SK-MEL-5 (cell line): ENCODE data around the gene CRMP1. TPM values are rescaled to one million over a fixed set of nuclear protein-coding genes. Genes with fewer than 3 reads are reported as not detected.
"Not testable (repeated sequence)": the region's sequence is repeated elsewhere in the genome, so short reads cannot be mapped to it uniquely, and the experiment has no call there.

Source experiments
- DNase-seq: peaks from one replicate; pipeline ENCODE4 v3.0.0-alpha.2; 2016; ENCODE audit warnings: low read depth, low spot score
- in situ Hi-C: cut with HindIII; loops from 2 replicates; pipeline ENCODE4 v1.10.0; 2016; ENCODE audit warnings: low sequenced_read_pairs, high pct_unique_total_duplicates, low pct_unique_long_range_greater_than_20kb
- total RNA-seq: library from RNA; depleted of rRNA; stranded (reverse); fragments of >200 nt; shearing (Covaris generic); gene quantifications from 2 replicates; pipeline ENCODE4 v1.2.3, GENCODE V29; 2014

CRMP1 gene
- total RNA-seq, 1 experiment from 2014 or later = 0.85 TPM

- no peak for DNase-seq
- in situ Hi-C loops = no loop called here
These were observed 77.2 kb downstream of the CRMP1 start for GRCh38 chr4:5815641-5816040.

GRCh38 chr4:5814421-5814820 is 78.5 kb downstream of the CRMP1 start:
- in situ Hi-C loops = no loop called here
- DNase-seq = no peak

DNA sequence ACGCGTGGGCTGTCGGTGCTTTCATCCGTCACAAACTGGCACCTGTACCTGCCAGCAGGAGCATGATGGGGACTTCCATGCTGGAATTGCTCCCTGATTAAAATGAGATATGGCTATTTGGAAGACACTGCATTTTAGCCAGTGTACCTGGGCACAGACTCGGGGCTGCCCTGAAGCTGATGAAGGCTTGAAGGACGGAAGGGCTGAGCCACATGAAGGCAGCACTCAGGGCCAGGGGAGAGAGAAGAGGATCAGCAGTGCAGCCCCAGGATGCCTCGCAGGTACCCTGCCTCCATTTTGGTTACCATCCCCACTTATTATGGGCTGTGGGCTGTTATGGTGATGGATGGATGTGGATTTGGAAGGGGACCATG is 79.0 kb downstream of the CRMP1 start:
- DNase-seq = no peak
- in situ Hi-C loops = no loop called here

- in situ Hi-C loops = no loop called here
- peak; percentile 84 for DNase-seq
These were observed 80.2 kb downstream of the CRMP1 start for GRCh38 chr4:5812506-5813229.

- DNase-seq, in situ Hi-C loops: not testable (repeated sequence)
These were observed 80.8 kb downstream of the CRMP1 start for GRCh38 chr4:5812057-5812456.

- no peak for DNase-seq
- in situ Hi-C loops = no loop called here
These were observed 82.0 kb downstream of the CRMP1 start for GRCh38 chr4:5810770-5811430.

DNA sequence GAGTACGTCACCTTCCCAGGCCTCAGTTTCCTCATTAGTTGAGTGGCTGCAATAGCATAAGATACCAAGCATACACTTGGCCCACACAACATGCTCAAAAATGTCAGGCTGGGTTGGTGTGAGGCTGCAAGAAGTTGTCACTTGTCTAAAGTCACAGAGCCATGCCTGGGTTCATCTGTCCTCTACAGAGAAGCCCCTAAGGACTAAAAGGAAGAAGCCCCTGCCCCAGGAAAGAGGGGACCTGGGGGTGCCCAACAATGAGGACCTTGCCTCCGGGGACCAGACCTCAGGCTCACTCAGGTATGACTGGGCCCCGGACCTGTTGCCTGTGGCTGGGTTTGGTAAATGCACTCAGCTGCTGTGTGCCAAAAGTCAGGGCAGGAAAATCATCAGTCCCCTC is 82.7 kb downstream of the CRMP1 start:
- no peak for DNase-seq
- in situ Hi-C loops = no loop called here

GRCh38 chr4:5809216-5809776 is 83.6 kb downstream of the CRMP1 start:
- DNase-seq = no peak
- in situ Hi-C loops = no loop called here

- in situ Hi-C loops = no loop called here
- DNase-seq = no peak
These were observed 84.7 kb downstream of the CRMP1 start for GRCh38 chr4:5808081-5808741.

- in situ Hi-C loops = no loop called here
- no peak for DNase-seq
These were observed 87.6 kb downstream of the CRMP1 start for GRCh38 chr4:5805270-5805669.

- in situ Hi-C loops = no loop called here
- peak; percentile 34 for DNase-seq
These were observed 88.2 kb downstream of the CRMP1 start for GRCh38 chr4:5804656-5805055.

GRCh38 chr4:5802565-5802964 is 90.3 kb downstream of the CRMP1 start:
- no peak for DNase-seq
- in situ Hi-C loops = no loop called here

GRCh38 chr4:5801696-5802095 is 91.2 kb downstream of the CRMP1 start:
- in situ Hi-C loops = no loop called here
- no peak for DNase-seq

GRCh38 chr4:5800496-5800895 is 92.4 kb downstream of the CRMP1 start:
- no peak for DNase-seq
- in situ Hi-C loops = no loop called here

- no peak for DNase-seq
- in situ Hi-C loops = no loop called here
These were observed 93.5 kb downstream of the CRMP1 start for GRCh38 chr4:5799406-5799805.

- DNase-seq = no peak
- in situ Hi-C loops = no loop called here
These were observed 93.9 kb downstream of the CRMP1 start for GRCh38 chr4:5798946-5799345.

GRCh38 chr4:5798462-5798861 is 94.4 kb downstream of the CRMP1 start:
- DNase-seq = no peak
- in situ Hi-C loops = no loop called here

DNA sequence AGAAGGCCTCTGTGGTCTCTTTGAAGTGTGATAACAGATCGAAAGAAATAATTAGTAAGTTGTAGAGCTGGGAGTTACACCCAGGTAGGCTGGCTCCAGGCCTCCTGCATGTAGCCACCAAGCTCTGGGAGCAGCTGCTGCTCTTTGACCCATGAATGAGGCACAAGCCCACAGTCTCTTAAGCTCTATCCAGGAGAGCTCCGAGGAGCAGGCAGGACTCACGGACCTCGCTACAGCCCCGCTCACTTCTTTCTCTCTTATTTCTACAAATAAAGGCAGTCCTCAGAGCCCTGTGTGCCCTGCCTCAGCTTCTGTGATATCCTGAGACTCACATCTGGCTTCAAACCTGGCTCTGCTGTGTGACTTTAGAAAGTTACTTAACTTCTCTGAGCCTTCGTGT is 95.0 kb downstream of the CRMP1 start:
- DNase-seq = no peak
- in situ Hi-C loops = no loop called here

GRCh38 chr4:5796976-5797375 is 95.9 kb downstream of the CRMP1 start:
- in situ Hi-C loops = no loop called here
- DNase-seq = no peak
